Loucy (cell line): Measurements from ENCODE around the gene IMP3.
A peak's percentile ranks its signal among the peaks of the same experiment; 100 is the strongest.
"Not testable (repeated sequence)": the region's sequence is repeated elsewhere in the genome, so short reads cannot be mapped to it uniquely, and the experiment has no call there.

ENCODE experiments used
- H2AFZ ChIP-seq: fragments of 200-600 bp; sonication (generic); 2 replicates; pipeline ENCODE4 v1.6.0; 2016; ENCODE audit warnings: antibody characterized with exemption, mild to moderate bottlenecking, low read length, moderate library complexity
- H3F3A ChIP-seq: fragments of 200-600 bp; 2 replicates; pipeline ENCODE4 v1.6.0; 2016; ENCODE audit warnings: antibody characterized with exemption, low read depth, mild to moderate bottlenecking
- H3K27me3 ChIP-seq: fragments of 200-600 bp; sonication (generic); 2 replicates; pipeline ENCODE4 v1.6.1; 2014; ENCODE audit warnings: low read length, mild to moderate bottlenecking; ENCODE audit not compliant: insufficient read depth, poor library complexity, severe bottlenecking
- H3K36me3 ChIP-seq: fragments of 200-600 bp; sonication (generic); 2 replicates; pipeline ENCODE4 v1.6.1; 2016; ENCODE audit warnings: low read length; ENCODE audit not compliant: insufficient read depth
- H3K4me1 ChIP-seq: fragments of 200-600 bp; sonication (generic); 2 replicates; pipeline ENCODE4 v1.5.1; 2014; ENCODE audit warnings: low read length, mild to moderate bottlenecking; ENCODE audit not compliant: insufficient read depth, poor library complexity, severe bottlenecking
- H3K4me2 ChIP-seq: fragments of 200-600 bp; sonication (generic); 2 replicates; pipeline ENCODE4 v1.6.0; 2014; ENCODE audit warnings: antibody characterized with exemption, low read length, low read depth, mild to moderate bottlenecking; ENCODE audit not compliant: poor library complexity, severe bottlenecking
- H3K4me3 ChIP-seq: fragments of 200-600 bp; sonication (generic); 2 replicates; pipeline ENCODE4 v1.5.1; 2014; ENCODE audit warnings: low read length, mild to moderate bottlenecking, mixed read lengths; ENCODE audit not compliant: poor library complexity, severe bottlenecking
- H3K79me2 ChIP-seq: fragments of 200-600 bp; sonication (generic); 2 replicates; pipeline ENCODE4 v1.6.1; 2014; ENCODE audit warnings: low read length; ENCODE audit not compliant: insufficient read depth
- H3K9ac ChIP-seq: fragments of 200-600 bp; sonication (generic); 2 replicates; pipeline ENCODE4 v1.6.0; 2014; ENCODE audit warnings: mild to moderate bottlenecking, low read depth, low read length, moderate library complexity; ENCODE audit not compliant: poor library complexity, severe bottlenecking
- H3K9me2 ChIP-seq: fragments of 200-600 bp; sonication (generic); replicated peaks from 2 replicates; pipeline ENCODE4 v1.6.1; 2016; ENCODE audit warnings: low read depth, low read length, mixed read lengths
- H3K9me3 ChIP-seq: fragments of 200-600 bp; sonication (generic); 2 replicates; pipeline ENCODE4 v1.6.1; 2014; ENCODE audit warnings: mild to moderate bottlenecking, antibody characterized with exemption, low read length, low read depth; ENCODE audit not compliant: insufficient read depth
- H4K20me1 ChIP-seq: fragments of 200-600 bp; sonication (generic); 2 replicates; pipeline ENCODE4 v1.6.0; 2014; ENCODE audit warnings: antibody characterized with exemption, low read length, mild to moderate bottlenecking; ENCODE audit not compliant: insufficient read depth, poor library complexity, severe bottlenecking
- CTCF ChIP-seq: fragments of 200-600 bp; sonication (generic); conservative IDR thresholded peaks from 2 replicates; pipeline ENCODE4 v1.5.1; 2014; ENCODE audit warnings: mild to moderate bottlenecking, antibody characterized with exemption, low read length
- EZH2phosphoT487 ChIP-seq: fragments of 200-600 bp; IDR thresholded peaks from 2 replicates; pipeline ENCODE4 v1.6.1; 2018; ENCODE audit warnings: antibody characterized with exemption, mild to moderate bottlenecking, moderate library complexity, borderline replicate concordance

IMP3 gene, protein sequence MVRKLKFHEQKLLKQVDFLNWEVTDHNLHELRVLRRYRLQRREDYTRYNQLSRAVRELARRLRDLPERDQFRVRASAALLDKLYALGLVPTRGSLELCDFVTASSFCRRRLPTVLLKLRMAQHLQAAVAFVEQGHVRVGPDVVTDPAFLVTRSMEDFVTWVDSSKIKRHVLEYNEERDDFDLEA

GRCh38 chr15:75639709-75640482 lies at the start of gene IMP3:
TSS of gene IMP3 (minus strand) at chr15:75640224. CDS start at chr15:75640168, 56 bp downstream.
- Histone ChIP-seq H3K4me1 (peaks cover 27% of the 10 kb centered on the region), H3K79me2 (peaks cover 42% of the 10 kb centered on the region), H3K36me3 (no peaks in the 10 kb centered on the region), H2AFZ (peak within 1 kb of the TSS; percentile 80), H3K4me2 (peak within 1 kb of the TSS; percentile 89), H4K20me1 (peaks cover 33% of the 10 kb centered on the region), H3K27me3 (no peaks in the 10 kb centered on the region), H3K9ac (peak within 1 kb of the TSS; percentile 86), H3K9me2 (no peaks in the 10 kb centered on the region), H3K9me3 (no peaks in the 10 kb centered on the region), H3K4me3 (peak within 1 kb of the TSS; percentile 86), H3F3A (no peaks in the 10 kb centered on the region)
- TF ChIP-seq CTCF, result no peak
- TF ChIP-seq EZH2phosphoT487, result no peak

- not testable (repeated sequence) for H3K9me2 ChIP-seq, H3K36me3 ChIP-seq, H3K4me2 ChIP-seq, H4K20me1 ChIP-seq, H3K27me3 ChIP-seq, H3K9me3 ChIP-seq, H3K4me3 ChIP-seq, H2AFZ ChIP-seq, H3F3A ChIP-seq, H3K9ac ChIP-seq, H3K79me2 ChIP-seq
- peaks cover 16% of the 10 kb centered on the region for H3K4me1 ChIP-seq
Observed at GRCh38 chr15:75689429-75689828, 49.4 kb upstream of the IMP3 start.

GRCh38 chr15:75688831-75689230 lies 48.8 kb upstream of the IMP3 start:
- H3K36me3 ChIP-seq, result no peaks in the 10 kb centered on the region
- no peak overlapping the region for H2AFZ ChIP-seq
- no peaks in the 10 kb centered on the region for H3K9me2 ChIP-seq
- peaks cover 10% of the 10 kb centered on the region for H3K4me1 ChIP-seq
- H3K9me3 ChIP-seq, result no peaks in the 10 kb centered on the region
- no peak overlapping the region for H3K9ac ChIP-seq
- TF ChIP-seq CTCF, result no peak
- TF ChIP-seq EZH2phosphoT487, result no peak
- no peak overlapping the region for H3K4me2 ChIP-seq
- no peaks in the 10 kb centered on the region for H4K20me1 ChIP-seq
- no peak overlapping the region for H3K4me3 ChIP-seq
- no peaks in the 10 kb centered on the region for H3F3A ChIP-seq
- no peaks in the 10 kb centered on the region for H3K27me3 ChIP-seq
- no peaks in the 10 kb centered on the region for H3K79me2 ChIP-seq

DNA sequence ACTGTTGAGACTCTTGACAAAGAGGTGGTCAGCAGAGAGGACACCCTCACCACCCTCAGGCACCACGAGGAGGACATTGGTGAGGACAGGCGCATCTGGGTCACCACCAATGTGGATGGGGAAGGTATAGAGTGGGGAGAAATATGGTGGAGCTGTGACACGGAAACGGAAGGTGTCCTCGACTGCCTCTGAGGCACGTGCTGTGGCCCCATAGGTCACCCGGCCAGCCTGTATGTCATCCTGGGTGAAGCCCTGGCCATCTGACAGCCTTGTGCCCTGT lies 48.2 kb upstream of the IMP3 start:
- no peaks in the 10 kb centered on the region for H3K27me3 ChIP-seq
- H2AFZ ChIP-seq, result no peak overlapping the region
- H4K20me1 ChIP-seq, result no peaks in the 10 kb centered on the region
- H3F3A ChIP-seq, result no peaks in the 10 kb centered on the region
- TF ChIP-seq CTCF, result no peak
- TF ChIP-seq EZH2phosphoT487, result no peak
- H3K4me1 ChIP-seq, result peaks cover 4% of the 10 kb centered on the region
- no peaks in the 10 kb centered on the region for H3K36me3 ChIP-seq
- H3K9ac ChIP-seq, result no peak overlapping the region
- no peaks in the 10 kb centered on the region for H3K9me3 ChIP-seq
- no peak overlapping the region for H3K4me3 ChIP-seq
- no peaks in the 10 kb centered on the region for H3K79me2 ChIP-seq
- no peaks in the 10 kb centered on the region for H3K9me2 ChIP-seq
- H3K4me2 ChIP-seq, result no peak overlapping the region
